ENCODE results near the gene PRMT3.
"Not testable (repeated sequence)": the region's sequence is repeated elsewhere in the genome, so short reads cannot be mapped to it uniquely, and the experiment has no call there.

The PRMT3 gene

DNA sequence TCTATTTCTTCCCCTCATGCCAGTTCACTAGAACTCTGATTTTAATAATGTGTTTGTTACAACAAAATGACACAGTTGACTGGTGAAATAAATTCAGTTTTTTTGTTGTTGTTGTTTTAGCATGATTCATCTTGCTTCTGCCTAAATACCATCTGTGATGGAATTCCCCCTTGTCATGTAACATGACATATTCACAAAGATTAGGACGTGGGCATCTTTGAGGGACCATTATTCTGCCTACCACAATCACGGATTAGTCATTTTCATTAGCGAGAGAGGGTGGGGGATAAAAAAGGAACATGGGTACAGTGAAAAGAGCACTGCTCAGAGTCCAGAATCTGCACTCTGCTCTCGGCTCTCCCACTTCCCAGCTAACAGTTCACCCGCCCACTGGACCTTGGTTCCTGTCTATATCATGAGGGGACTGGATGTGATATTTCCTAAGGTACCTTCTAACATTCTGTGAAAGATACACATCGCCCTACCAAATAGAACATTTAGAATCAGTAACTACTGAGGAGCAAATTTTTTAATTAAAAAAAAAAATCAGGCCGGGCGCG lies 12.7 kb upstream of the PRMT3 start:
- DNase-seq = peak; percentile 37

DNA sequence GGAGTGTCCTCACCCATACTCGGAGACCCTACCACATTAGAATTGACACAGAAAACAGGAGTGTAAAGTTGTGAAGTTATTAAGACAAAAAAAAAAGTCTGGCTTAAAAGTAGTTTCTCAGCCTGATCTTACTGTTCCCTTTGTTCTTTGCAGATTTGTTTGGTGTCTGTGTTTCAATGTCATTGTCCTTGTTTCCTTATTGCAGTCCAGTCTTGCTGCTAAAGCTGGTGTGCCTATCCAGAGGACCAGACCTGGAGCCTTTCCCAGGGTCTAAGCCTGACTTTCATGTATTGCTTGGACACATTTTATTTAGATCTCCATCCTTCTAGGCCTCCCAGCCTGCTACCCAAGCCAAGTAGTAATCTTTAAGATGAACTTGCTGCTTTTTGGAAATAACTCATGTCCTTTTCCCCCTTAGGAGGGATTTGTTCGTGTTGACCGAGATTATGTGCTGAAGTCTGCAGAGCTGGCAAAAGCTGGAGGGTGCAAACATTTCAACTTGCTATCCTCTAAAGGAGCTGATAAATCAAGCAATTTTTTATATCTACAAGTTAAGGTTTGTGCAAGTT lies 11.3 kb upstream of the PRMT3 start:
- no peak for DNase-seq

DNA sequence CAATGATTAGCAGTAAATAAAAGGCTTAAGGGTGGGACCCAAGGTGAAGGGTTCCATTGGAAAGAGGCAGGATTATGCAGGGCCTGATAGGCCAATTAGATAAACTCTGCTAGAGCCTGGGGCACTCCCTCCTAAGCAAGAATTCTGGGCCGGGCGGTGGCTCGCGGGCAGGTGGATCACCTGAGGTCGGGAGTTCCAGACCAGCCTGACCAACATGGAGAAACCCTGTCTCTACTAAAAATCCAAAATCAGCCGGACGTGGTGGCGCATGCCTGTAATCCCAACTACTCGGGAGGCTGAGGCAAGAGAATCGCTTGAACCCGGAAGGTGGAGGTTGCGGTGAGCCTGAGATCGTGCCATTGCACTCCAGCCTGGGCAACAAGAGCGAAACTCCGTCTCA lies 1.5 kb upstream of the PRMT3 start:
- DNase-seq = not testable (repeated sequence)

DNA sequence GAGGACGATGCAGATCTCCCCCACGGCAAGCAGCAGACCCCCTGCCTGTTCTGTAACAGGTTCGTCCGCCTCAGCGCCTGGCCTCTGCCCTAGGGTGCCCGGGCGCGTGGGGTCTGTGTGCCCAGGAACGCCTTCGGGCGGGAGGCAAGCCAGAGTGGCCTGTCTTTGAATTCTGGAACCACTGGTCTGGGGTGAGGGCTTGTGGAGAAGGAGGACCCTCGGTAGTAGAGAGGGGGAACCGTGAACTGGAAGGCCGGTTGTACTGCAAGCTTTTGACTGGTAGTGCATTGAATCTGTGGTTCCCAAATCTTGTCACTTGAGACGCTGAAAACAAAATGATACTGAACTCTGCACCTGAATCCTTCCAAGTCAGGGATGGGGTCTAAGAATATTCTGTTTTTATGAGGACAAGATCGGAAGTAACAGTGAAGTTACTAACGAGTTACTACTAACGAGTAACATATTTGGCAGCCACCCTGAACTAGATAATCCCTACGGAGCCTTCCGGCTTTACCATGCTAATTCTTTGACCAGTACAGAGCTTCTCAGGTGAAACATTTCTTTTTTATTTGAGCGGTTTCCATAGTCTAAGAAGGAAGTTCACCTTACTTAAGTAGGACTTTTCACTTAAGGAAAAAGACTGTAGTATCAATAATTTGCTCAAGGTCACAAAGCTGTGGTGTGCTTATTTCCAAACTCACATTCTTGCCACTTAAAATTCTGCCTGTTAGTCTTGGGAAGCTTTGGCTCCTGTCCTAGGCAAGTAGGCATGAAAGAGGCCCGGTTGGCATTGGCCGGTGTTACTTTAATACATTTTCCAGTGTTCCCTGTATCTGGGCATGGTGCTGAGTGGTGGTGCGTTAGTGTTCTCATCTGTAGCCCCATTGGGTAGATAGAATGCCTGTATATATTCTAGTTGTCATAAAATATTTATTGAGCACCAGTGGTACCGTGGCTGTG lies 860 bp downstream of the PRMT3 start:
- no peak for DNase-seq

DNA sequence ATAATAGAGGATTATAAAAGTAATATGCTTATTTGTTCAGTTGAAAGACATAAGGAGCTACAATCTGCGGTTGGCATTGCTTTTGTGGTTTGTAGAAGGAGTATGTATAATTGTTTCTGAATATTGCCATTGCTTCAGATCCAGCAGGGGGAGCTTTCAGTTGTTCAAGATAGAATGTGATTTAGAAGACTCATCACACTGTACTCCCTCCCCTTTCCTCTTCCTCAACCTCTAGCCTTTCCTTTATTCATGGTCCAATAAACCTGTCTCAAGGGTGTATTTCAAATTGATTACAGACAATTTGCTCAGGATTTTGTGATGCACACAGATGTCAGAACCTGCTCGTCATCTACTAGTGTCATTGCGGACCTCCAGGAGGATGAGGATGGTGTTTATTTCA lies 9.8 kb downstream of the PRMT3 start:
- peak; percentile 44 for DNase-seq

DNA sequence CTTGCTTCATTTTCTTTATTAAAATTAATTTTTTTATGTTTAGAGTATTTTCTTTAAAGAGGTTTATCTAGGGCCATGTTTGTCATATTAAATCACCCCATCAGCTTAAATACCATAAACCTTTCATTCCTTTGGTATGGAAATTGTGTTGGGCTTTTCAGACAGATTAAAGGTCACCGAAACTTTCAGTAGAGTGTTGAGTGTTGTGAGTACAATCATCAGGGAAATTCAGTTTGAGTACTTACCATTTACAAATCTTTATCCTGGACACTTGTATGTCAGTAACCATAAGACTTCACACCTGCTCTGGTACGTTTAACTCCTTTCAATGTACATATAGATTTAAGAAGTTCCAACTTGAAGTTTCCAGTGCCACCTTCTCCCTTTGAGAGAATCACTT lies 12.0 kb downstream of the PRMT3 start:
- DNase-seq = no peak

DNA sequence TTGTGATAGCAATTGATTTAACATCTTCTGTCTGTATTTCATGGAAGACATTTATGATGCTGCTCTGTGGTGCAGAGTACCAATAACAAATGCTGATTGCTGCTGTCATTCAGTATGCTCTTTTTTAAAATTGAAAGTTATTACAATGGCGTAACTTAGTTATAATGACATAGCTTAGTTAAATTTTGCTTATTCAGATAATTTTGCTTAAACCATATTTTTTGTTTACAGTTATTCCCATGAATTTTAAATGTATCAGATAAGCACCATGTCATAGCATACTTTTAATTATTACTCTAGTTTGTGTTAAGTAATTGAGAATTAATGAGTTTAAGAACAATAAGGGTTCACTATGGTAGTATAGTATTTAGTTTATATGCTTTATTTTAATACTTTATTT lies 15.5 kb downstream of the PRMT3 start:
- DNase-seq = no peak

DNA sequence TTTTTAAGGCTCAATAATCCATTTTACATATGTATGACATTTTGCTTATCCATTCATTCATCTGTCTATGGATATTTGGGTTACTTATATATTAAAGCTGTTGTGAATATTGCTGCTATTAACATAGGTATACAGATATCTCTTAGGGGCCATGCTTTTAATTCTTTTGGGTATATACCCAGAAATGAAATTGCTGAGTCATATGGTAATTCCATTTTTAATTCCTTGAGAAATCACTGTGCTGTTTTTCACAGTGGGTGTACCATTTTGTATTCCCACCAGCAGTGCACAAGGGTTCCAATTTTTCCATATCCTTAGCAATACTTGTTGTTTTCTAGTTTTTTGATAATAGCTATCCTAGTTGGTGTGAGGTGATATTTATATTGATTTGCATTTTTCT lies 19.0 kb downstream of the PRMT3 start:
- no peak for DNase-seq

DNA sequence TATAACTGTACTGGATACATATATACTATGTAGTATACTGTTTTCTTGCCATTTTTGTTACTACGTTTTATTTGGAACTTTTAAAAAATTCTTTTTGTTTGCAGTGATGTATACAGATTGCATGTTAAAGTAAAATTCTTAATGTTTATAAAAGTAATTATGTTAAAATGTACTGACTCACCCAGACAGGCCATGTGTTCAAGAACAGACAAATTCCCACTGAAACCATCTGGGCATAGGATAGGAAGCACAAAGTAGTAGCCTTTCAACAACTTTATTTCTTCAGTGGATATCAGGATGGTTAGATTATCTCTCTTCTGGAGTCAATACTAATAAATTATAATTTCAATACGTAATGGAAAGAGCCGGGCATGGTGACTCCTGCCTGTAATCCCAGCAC lies 19.8 kb downstream of the PRMT3 start:
- DNase-seq = no peak

DNA sequence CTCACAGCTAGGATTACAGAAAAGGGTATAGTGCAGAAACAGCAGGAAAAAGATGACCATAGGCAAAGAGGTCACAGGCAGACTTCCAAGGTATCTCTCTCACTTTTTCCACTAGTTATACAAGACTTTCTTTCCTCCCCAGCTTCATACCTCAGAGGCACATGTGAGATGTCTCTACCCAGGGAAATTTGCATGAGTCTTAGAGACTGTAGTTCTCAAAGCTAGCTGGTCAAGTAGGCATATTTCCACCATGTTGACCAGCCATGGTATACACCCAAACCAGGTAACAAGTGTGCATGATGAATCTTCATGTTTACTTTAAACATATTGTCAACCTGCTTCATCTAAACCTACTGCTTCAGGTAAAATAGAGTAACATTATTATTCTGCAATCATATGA lies 27.9 kb downstream of the PRMT3 start:
- DNase-seq = no peak

DNA sequence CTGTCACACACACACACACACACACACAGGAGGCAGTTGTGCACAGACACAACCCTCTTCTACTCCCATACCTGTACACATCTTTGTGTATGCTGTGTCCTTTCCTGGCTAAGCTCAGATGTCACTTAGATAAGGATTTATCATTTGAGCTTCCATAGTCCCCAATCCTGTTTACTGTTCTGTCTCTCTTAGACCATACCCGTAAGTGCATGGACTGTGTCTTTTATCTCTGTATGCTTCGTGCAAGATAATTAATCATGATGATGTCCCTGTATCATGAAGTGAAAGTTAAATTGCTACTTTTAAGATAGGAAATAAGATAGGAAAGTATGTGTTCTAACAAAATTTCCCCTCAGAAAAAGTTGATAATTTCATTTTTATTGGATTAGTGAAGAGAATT lies 30.3 kb downstream of the PRMT3 start:
- DNase-seq = no peak

DNA sequence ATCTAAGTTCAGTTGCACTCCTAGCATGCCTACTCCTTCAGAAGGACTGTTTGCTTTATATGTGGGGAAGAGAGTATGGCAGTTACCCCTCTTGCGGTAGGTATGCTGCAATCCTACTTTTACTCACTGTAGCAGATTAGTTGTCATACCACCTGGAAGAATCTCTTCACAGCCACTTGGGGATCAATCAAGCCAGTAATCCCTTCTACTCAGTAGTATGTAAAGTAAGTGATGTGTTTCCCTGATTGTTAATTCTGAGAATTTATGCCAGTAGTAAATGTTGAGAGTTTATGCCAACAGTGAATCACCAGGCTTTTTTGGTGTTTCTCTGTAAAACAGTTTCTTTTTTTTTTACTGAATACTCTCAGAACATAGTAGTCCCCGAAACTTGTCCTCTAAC lies 34.4 kb downstream of the PRMT3 start:
- no peak for DNase-seq

DNA sequence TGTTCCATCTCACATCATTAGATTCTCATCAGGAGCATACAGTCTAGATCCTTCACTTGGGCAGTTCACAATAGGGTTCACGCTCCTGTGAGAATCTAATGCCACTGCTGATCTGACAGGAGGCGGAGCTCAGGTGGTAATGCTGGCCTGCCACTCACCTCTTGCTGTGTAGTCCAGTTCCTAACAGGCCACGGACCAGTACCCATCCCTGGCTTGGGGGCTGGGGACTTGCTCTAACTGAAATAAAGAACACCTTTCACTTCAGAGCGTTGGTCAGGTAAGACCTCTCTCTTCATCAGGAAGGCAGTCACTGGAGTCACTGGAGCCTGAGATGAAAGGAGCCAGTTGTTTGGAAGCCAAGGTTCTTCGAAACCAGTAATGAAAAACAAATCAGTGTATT lies 41.7 kb downstream of the PRMT3 start:
- DNase-seq = no peak

DNA sequence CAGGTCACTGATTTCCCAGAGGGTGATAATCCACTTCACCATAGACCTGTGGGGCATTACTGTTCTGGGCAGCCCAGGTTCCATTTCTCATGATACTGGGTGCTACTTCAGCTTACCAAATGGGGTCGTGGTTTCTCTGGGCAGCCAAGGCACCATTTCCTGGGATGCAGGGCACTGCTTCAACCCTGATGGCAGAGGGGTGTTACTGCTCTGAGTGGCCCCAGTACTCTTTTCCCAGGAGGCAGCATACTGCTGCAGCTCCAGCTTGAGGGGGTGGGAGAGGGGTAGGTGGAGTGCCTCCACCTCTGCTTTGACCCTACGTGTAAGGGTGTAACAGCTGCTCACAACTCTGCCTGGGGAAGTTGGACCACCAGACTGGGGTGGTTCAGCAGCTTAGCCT lies 51.1 kb downstream of the PRMT3 start:
- DNase-seq = no peak

DNA sequence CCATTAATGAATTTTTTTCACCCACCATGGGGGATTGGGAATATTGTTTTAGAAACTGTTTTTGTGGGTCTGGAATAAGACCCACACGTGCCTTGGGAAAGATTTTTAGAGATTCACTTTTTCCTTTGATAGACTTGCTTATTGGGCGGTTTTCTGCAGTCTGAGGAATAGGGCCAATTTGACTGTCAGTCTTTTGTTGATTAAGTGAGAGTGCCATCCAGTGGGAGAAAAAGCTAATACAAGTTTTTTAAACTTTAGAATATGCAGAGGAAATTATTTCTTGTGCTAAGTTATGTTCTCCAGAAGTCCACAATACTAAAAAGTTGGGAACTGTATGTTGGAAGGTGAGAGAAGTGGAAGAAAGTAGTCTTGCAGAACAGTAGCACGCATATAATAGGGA lies 56.1 kb downstream of the PRMT3 start:
- peak; percentile 11 for DNase-seq

DNA sequence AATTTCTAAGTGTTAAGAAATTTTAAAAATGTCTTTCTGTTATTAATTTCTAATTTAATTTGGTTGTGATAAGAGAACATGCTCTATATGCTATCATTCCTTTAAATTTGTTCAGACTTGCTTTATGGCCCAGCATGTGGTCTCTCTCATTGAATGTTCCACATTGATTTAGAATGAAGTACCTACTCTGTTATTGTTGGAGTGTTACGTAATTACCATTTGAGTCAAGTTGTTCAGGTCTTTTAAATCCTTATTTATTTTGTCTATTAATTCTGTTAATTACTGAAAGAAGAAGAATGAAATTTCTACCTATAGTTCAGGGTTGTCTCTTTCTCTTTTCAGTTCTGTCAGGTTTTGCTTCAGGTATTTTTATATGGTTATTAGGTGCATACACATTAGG lies 57.0 kb downstream of the PRMT3 start:
- DNase-seq = no peak

DNA sequence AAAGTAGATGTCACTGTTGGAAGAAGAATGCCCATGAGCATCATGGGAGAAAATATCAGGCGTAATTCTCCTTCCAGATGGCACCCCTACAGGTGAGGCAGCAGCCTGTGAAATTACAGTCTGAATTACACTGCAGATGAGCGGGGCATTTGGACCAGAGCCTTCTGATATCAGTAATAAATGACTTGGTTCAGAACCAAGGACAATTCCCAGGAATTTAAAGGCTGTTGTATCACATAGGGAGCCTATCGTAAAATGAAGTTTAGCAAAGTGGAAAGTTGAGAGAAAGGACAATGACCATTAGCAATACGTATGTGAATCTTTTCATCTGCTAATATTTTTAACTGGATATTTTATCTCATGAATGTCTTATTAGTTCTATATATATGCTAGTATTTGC lies 61.3 kb downstream of the PRMT3 start:
- no peak for DNase-seq

DNA sequence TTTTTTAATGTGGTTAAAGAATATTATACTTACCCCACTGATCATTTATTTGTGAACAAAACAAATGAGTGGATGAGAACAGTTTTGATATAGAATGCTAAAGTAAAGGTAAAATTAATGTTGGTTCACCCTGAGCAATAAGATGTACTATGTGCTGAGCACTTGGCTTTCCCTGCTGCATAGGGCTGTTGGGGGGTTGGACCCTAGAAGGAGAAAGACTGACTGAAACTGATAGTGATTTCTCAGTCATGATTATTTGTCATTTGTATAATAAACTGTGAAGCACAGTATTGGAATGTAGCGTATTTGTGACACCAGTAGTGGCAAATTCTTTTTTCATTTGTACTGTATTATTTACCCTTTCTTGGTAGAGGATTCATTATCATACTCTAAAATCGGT lies 63.3 kb downstream of the PRMT3 start:
- DNase-seq = no peak

DNA sequence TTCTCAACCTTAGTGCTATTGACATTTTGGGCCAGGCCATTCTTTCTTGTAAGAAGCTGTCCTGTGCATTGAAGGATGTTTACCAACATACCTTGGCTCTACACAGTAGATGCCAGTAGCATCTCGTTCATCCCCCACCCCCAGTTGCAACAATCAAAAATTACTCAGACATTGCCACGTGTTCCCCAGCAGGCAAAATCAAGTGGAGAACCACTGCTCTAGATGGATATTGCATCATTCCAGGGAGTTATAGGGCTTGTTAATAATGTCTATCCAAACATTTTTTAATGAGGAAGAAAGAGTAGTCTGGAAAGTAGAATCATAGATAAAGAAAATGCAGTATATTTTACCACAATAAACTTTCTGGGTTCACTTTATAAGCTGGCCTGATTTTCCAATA lies 64.1 kb downstream of the PRMT3 start:
- DNase-seq = no peak

DNA sequence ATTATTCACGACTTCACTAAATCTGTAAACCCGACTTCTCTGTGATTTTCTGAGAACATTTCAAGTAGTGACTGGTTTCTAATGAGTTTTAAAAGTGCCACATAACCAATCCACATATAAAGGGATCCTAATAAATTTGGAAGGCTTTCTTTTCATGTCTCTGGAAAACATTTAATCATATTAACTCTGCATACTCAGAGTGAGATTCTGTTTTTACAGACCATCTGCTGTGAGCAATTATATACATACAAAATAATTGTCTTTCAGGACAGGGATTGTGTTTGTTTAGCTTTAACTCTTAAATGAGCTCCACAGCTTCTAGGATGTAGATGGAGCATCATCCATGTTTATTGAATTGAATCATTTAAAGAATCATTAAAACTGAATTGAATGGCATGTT lies 65.1 kb downstream of the PRMT3 start:
- DNase-seq = no peak

DNA sequence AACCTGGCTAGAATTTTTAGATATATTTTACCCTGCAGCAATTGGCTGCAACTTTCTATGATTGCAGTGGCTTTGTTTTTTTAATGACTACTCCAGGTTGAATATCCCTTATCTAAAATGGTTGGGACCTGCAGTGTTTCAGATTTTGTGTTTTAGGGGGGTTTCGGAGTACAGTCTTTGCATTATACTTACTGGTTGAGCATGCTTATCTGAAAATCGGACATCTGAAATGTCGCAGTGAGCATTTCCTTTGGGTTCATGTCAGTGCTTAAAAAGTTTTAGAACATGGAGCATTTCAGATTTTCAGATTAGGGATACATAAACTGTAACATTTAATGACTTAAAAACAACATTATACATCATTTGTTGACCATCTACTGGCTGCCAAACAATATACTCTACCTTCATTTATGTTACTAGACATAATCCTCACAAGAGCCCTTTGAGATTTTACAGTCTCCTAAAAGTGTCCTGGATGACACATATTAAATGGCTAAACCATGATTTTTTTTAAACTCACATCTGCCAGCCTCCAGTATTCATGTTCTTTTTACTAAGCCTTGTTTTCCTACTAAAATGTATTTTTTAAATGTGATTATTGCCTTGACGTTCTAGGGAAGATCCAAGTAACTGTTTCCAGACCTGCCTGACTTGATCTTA lies 66.3 kb downstream of the PRMT3 start:
- DNase-seq = no peak

DNA sequence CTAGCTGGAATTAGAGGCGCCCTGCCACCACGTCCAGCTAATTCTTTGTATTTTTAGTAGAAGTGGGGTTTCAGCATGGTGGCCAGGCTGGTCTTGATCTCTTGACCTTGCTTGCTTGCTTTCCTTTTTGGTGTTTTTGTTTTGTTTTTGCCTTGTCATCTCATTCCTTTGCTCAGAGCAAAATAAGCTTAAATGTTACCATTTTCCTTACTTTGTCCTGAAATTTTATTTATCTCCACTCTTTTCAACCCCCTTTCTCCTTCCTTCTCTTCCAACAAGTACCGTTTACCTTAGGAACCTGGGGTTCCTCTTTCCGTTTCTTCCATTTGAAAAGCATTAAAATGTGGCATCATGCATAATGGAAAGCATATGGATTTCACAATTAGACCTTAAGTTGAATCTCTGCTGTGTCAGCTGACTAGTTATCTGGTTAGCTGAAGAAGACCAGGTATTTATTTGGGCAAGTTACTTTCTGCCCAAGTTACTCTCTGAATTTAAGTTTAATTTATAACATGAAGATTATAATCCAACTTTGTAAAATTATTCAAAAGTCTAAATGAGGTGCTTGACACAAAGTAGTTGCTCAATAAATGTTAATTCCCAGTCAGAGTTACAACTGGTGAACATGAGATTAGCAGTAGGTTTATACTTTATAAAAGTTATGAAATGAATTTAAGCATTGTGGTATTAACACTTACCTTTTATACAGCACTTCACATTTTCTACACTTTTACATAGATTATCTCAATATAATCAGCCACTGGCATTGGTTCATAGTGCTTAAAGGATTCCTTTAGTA lies 69.7 kb downstream of the PRMT3 start:
- no peak for DNase-seq

Data from inflammatory macrophage treated with lipopolysaccharide for 4 hours (primary cell).